ENCODE data around the gene IVL. TPM values are rescaled to one million over a fixed set of nuclear protein-coding genes. Genes with fewer than 3 reads are reported as not detected.

The IVL gene
- total and polyA plus RNA-seq, 2 experiments from 2014 or later: not detected

GRCh38 chr1:152884966-152885624 lies 23.3 kb upstream of the IVL start:
- DNase-seq (ENCODE audit: low spot score): no peak
- no peaks in the 10 kb centered on the region for H3K9me3 ChIP-seq (ENCODE audit: low read depth)
- no peaks in the 10 kb centered on the region for H4K20me1 ChIP-seq (ENCODE audit: insufficient read depth, poor library complexity, severe bottlenecking)
- no peaks in the 10 kb centered on the region for H3K4me1 ChIP-seq (ENCODE audit: insufficient read depth)
- TF ChIP-seq EZH2phosphoT487 (IDR thresholded peaks at IDR 0.05; ENCODE audit: low read depth, severe bottlenecking, unreplicated experiment) (no peak), EZH2 (IDR thresholded peaks at IDR 0.05; ENCODE audit: borderline replicate concordance) (no peak)
- TF ChIP-seq, protein P1, sequence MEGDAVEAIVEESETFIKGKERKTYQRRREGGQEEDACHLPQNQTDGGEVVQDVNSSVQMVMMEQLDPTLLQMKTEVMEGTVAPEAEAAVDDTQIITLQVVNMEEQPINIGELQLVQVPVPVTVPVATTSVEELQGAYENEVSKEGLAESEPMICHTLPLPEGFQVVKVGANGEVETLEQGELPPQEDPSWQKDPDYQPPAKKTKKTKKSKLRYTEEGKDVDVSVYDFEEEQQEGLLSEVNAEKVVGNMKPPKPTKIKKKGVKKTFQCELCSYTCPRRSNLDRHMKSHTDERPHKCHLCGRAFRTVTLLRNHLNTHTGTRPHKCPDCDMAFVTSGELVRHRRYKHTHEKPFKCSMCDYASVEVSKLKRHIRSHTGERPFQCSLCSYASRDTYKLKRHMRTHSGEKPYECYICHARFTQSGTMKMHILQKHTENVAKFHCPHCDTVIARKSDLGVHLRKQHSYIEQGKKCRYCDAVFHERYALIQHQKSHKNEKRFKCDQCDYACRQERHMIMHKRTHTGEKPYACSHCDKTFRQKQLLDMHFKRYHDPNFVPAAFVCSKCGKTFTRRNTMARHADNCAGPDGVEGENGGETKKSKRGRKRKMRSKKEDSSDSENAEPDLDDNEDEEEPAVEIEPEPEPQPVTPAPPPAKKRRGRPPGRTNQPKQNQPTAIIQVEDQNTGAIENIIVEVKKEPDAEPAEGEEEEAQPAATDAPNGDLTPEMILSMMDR (IDR thresholded peaks at IDR 0.05; ENCODE audit: poor library complexity): no peak
- H3K9me2 ChIP-seq (replicated peaks; ENCODE audit: insufficient read depth): no peaks in the 10 kb centered on the region
- H2AFZ ChIP-seq: no peak overlapping the region
- no peaks in the 10 kb centered on the region for H3K79me2 ChIP-seq
- no peak overlapping the region for H3K4me3 ChIP-seq
- 34% methylated on average over 4 of the region's 4 CpGs for WGBS (ENCODE audit: low lambda C conversion rate, missing lambda C conversion rate)
- no peaks in the 10 kb centered on the region for H3K36me3 ChIP-seq (replicated peaks; ENCODE audit: insufficient read depth, low read depth)
- no peak overlapping the region for H3K4me2 ChIP-seq
- no peaks in the 10 kb centered on the region for H3K27me3 ChIP-seq
- no peak overlapping the region for H3K27ac ChIP-seq

DNA sequence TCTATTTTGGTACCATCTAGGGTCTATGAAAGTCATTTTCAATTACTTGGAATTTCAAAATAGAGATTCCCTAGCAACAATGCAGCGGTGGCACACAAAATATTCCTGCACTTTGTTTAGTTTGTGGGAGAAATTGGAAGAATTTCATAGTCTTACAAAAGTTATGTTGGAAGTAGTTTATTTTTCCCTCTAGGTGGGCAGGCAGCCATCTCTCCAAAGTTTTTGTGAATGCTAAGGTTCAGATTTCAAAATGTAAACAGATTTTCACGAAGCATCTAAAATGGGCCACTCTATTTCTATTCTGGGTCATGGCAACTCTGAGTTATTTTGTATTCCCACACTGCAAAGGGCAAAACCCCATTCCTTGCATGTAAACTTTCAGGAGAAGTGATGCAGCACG lies 22.3 kb upstream of the IVL start:
- no peaks in the 10 kb centered on the region for H4K20me1 ChIP-seq (ENCODE audit: insufficient read depth, poor library complexity, severe bottlenecking)
- 24% methylated on average over 3 of the region's 3 CpGs for WGBS (ENCODE audit: low lambda C conversion rate, missing lambda C conversion rate)
- H3K9me3 ChIP-seq (ENCODE audit: low read depth): no peaks in the 10 kb centered on the region
- H2AFZ ChIP-seq: no peak overlapping the region
- H3K4me3 ChIP-seq: no peak overlapping the region
- H3K36me3 ChIP-seq (replicated peaks; ENCODE audit: insufficient read depth, low read depth): no peaks in the 10 kb centered on the region
- H3K9me2 ChIP-seq (replicated peaks; ENCODE audit: insufficient read depth): no peaks in the 10 kb centered on the region
- H3K4me2 ChIP-seq: no peak overlapping the region
- TF ChIP-seq EZH2 (IDR thresholded peaks at IDR 0.05; ENCODE audit: borderline replicate concordance): no peak
- no peak for TF ChIP-seq EZH2phosphoT487 (IDR thresholded peaks at IDR 0.05; ENCODE audit: low read depth, severe bottlenecking, unreplicated experiment)
- TF ChIP-seq, protein P1 (IDR thresholded peaks at IDR 0.05; ENCODE audit: poor library complexity): no peak
- DNase-seq (ENCODE audit: low spot score): no peak
- H3K27me3 ChIP-seq: no peaks in the 10 kb centered on the region
- H3K79me2 ChIP-seq: no peaks in the 10 kb centered on the region
- no peak overlapping the region for H3K27ac ChIP-seq
- no peaks in the 10 kb centered on the region for H3K4me1 ChIP-seq (ENCODE audit: insufficient read depth)

DNA sequence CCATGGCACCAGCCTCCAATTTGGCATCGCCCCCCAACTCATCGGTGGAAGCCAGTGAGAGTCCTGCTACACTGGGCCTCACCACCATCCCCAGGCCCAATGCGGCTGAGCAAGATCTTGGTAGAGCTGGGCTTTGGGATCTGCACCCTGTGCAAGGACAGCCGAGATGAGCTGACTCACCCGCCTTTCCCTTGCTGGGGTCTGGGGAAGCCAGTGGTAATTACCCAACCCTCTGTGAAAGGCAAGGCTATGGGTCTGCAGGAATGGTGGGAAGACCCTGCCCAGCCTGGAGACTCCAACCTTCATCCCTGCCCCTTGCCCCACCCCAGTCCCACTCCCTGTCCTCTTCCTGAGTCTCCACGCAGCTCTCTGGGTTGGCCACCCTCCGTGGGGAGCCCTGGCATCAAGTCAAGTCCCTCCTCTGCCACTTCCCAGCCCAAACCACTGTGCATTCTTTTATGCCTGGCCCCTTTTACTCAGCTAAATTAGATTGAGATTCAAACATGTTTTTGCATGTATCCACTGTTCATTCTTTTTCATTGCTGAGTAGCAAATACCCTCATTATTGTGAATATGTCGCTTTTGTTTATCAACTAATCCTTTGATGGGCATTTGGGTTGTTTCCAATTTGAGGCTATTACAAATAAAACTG lies 21.5 kb upstream of the IVL start:
- WGBS (ENCODE audit: low lambda C conversion rate, missing lambda C conversion rate): 54% methylated on average over 8 of the region's 8 CpGs
- no peaks in the 10 kb centered on the region for H3K9me2 ChIP-seq (replicated peaks; ENCODE audit: insufficient read depth)
- TF ChIP-seq EZH2phosphoT487 (IDR thresholded peaks at IDR 0.05; ENCODE audit: low read depth, severe bottlenecking, unreplicated experiment): no peak
- TF ChIP-seq, protein P1 (IDR thresholded peaks at IDR 0.05; ENCODE audit: poor library complexity): no peak
- TF ChIP-seq EZH2 (IDR thresholded peaks at IDR 0.05; ENCODE audit: borderline replicate concordance): no peak
- H2AFZ ChIP-seq: no peak overlapping the region
- H3K4me1 ChIP-seq (ENCODE audit: insufficient read depth): no peaks in the 10 kb centered on the region
- no peaks in the 10 kb centered on the region for H3K36me3 ChIP-seq (replicated peaks; ENCODE audit: insufficient read depth, low read depth)
- H3K4me3 ChIP-seq: no peak overlapping the region
- no peak overlapping the region for H3K27ac ChIP-seq
- no peaks in the 10 kb centered on the region for H3K27me3 ChIP-seq
- peaks cover 5% of the 10 kb centered on the region for H3K9me3 ChIP-seq (ENCODE audit: low read depth)
- H4K20me1 ChIP-seq (ENCODE audit: insufficient read depth, poor library complexity, severe bottlenecking): no peaks in the 10 kb centered on the region
- no peaks in the 10 kb centered on the region for H3K79me2 ChIP-seq
- DNase-seq (ENCODE audit: low spot score): no peak
- H3K4me2 ChIP-seq: no peak overlapping the region

All from hepatocyte (in vitro differentiated cells).